DOHH2 (cell line): ENCODE measurements around the gene MTG1.
"Not testable (repeated sequence)": the region's sequence is repeated elsewhere in the genome, so short reads cannot be mapped to it uniquely, and the experiment has no call there.

ENCODE experiments used
- EZH2phosphoT487 ChIP-seq: fragments of 200-600 bp; sonication (generic); IDR thresholded peaks from 2 replicates; pipeline ENCODE4 v1.6.1; 2017; ENCODE audit warnings: borderline replicate concordance, mild to moderate bottlenecking, antibody characterized with exemption, low read length, moderate library complexity, mixed read lengths
- TF ChIP-seq, protein P1 (sequence below): fragments of 200-600 bp; sonication (generic); IDR thresholded peaks from one replicate; pipeline ENCODE4 v1.5.1; 2014; ENCODE audit warnings: antibody characterized with exemption, mild to moderate bottlenecking, low read depth, low read length; ENCODE audit not compliant: poor library complexity, severe bottlenecking

DNA sequence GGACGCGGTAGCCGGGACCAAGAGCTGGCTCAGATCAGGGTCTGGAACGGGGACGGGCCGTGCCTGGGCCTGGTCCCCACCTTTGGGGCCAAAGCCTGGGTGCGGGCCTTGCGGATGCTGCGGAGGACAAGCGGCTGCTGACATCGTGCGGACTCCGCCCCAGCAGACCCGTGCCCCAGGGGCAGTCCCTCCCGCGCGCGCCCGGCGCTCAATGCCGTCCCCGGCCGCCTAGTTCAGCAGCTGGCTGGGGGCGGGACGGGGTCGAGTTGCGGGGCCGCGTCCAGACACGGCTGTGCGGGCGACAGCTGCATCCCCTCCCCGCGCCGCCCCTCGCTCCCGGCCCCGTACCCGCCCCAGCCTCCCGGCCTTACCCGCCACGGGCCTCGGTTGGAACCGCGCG lies 30.1 kb downstream of the MTG1 start:
- TF ChIP-seq, protein P1, sequence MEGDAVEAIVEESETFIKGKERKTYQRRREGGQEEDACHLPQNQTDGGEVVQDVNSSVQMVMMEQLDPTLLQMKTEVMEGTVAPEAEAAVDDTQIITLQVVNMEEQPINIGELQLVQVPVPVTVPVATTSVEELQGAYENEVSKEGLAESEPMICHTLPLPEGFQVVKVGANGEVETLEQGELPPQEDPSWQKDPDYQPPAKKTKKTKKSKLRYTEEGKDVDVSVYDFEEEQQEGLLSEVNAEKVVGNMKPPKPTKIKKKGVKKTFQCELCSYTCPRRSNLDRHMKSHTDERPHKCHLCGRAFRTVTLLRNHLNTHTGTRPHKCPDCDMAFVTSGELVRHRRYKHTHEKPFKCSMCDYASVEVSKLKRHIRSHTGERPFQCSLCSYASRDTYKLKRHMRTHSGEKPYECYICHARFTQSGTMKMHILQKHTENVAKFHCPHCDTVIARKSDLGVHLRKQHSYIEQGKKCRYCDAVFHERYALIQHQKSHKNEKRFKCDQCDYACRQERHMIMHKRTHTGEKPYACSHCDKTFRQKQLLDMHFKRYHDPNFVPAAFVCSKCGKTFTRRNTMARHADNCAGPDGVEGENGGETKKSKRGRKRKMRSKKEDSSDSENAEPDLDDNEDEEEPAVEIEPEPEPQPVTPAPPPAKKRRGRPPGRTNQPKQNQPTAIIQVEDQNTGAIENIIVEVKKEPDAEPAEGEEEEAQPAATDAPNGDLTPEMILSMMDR = not testable (repeated sequence)
- TF ChIP-seq EZH2phosphoT487 = not testable (repeated sequence)
